Duodenal mucosa (tissue), 2 donors: ENCODE results near the gene CLDN24.
"Not testable (repeated sequence)": the region's sequence is repeated elsewhere in the genome, so short reads cannot be mapped to it uniquely, and the experiment has no call there.

ENCODE experiments used
- H3K27ac ChIP-seq: one replicate; pipeline ENCODE4 v1.7.0; 2013; ENCODE audit warnings: low read depth, low read length
- H3K27me3 ChIP-seq, 2 donors: one replicate each; pipeline ENCODE4 v1.7.0; 2013; ENCODE audit warnings: low read length in 2 of 2, control low read depth in 1 of 2; ENCODE audit not compliant: insufficient read depth in 2 of 2, control insufficient read depth in 1 of 2
- H3K36me3 ChIP-seq, 2 donors: one replicate each; pipeline ENCODE4 v1.7.0; 2013; ENCODE audit warnings: low read length in 2 of 2, control low read depth in 1 of 2; ENCODE audit not compliant: insufficient read depth in 2 of 2, control insufficient read depth in 1 of 2
- H3K4me1 ChIP-seq, 2 donors: one replicate each; pipeline ENCODE4 v1.7.0; 2013; ENCODE audit warnings: low read length in 2 of 2, control low read depth in 1 of 2; ENCODE audit not compliant: insufficient read depth in 2 of 2, control insufficient read depth in 1 of 2
- H3K4me3 ChIP-seq, 2 donors: one replicate each; pipeline ENCODE4 v1.7.0; 2013; ENCODE audit warnings: low read length in 2 of 2, low read depth in 1 of 2
- H3K9ac ChIP-seq, 2 donors: one replicate each; pipeline ENCODE4 v1.7.0; 2013; ENCODE audit warnings: low read length in 2 of 2, low read depth in 1 of 2
- H3K9me3 ChIP-seq, 2 donors: one replicate each; pipeline ENCODE4 v1.7.0; 2013; ENCODE audit warnings: low read length in 2 of 2, control low read depth in 1 of 2; ENCODE audit not compliant: control insufficient read depth in 1 of 2

CLDN24 gene

GRCh38 chr4:183324619-183325018, 2.4 kb upstream of the CLDN24 start:
- Histone ChIP-seq H3K4me1 (no peaks in the 10 kb centered on the region), H3K9ac (no peak overlapping the region), H3K27ac (no peak overlapping the region), H3K36me3 (no peaks in the 10 kb centered on the region), H3K27me3 (no peaks in the 10 kb centered on the region), H3K9me3 (peaks cover 0 to 6% of the 10 kb centered on the region in 2 donors), H3K4me3 (no peak overlapping the region)

GRCh38 chr4:183324056-183324455, 1.8 kb upstream of the CLDN24 start:
- H3K36me3 ChIP-seq, H3K27ac ChIP-seq, H3K27me3 ChIP-seq, H3K4me1 ChIP-seq, H3K4me3 ChIP-seq, H3K9ac ChIP-seq, H3K9me3 ChIP-seq: not testable (repeated sequence)

- H3K9ac ChIP-seq, result no peak overlapping the region
- H3K4me3 ChIP-seq, result no peak overlapping the region
- H3K4me1 ChIP-seq, result no peaks in the 10 kb centered on the region
- H3K27ac ChIP-seq, result no peak overlapping the region
- no peaks in the 10 kb centered on the region for H3K9me3 ChIP-seq
- no peaks in the 10 kb centered on the region for H3K27me3 ChIP-seq
- H3K36me3 ChIP-seq, result no peaks in the 10 kb centered on the region
These were observed 1.1 kb upstream of the CLDN24 start for GRCh38 chr4:183323295-183323694.

GRCh38 chr4:183321516-183321915, 710 bp downstream of the CLDN24 start:
- Histone ChIP-seq H3K4me1 (no peaks in the 10 kb centered on the region), H3K9ac (no peak overlapping the region), H3K27ac (no peak overlapping the region), H3K27me3 (no peaks in the 10 kb centered on the region), H3K36me3 (no peaks in the 10 kb centered on the region), H3K4me3 (no peak overlapping the region), H3K9me3 (no peaks in the 10 kb centered on the region)

GRCh38 chr4:183321079-183321478, 1.1 kb downstream of the CLDN24 start:
- H3K27ac ChIP-seq, result no peak overlapping the region

GRCh38 chr4:183320211-183321059, 1.8 kb downstream of the CLDN24 start, which contains the start of gene CLDN22:
Gene CLDN22, minus strand, starts transcription at chr4:183320276. Its CDS starts 58 bp downstream, at chr4:183320218.
- Histone ChIP-seq H3K27ac (no peak within 1 kb of the TSS), H3K9me3 (no peaks in the 10 kb centered on the region), H3K27me3 (no peaks in the 10 kb centered on the region), H3K36me3 (no peaks in the 10 kb centered on the region), H3K4me3 (no peak within 1 kb of the TSS), H3K9ac (no peak within 1 kb of the TSS), H3K4me1 (no peaks in the 10 kb centered on the region)

More at GRCh38 chr4:183321079-183321478, 1.1 kb downstream of the CLDN24 start:
- Histone ChIP-seq H3K9ac (no peak overlapping the region), H3K4me1 (no peaks in the 10 kb centered on the region), H3K9me3 (no peaks in the 10 kb centered on the region), H3K4me3 (no peak overlapping the region), H3K36me3 (no peaks in the 10 kb centered on the region), H3K27me3 (no peaks in the 10 kb centered on the region)

- Histone ChIP-seq H3K9ac (no peak overlapping the region), H3K9me3 (no peaks in the 10 kb centered on the region), H3K36me3 (no peaks in the 10 kb centered on the region), H3K4me3 (no peak overlapping the region), H3K4me1 (no peaks in the 10 kb centered on the region), H3K27me3 (no peaks in the 10 kb centered on the region), H3K27ac (no peak overlapping the region)
These were observed 3.6 kb downstream of the CLDN24 start for GRCh38 chr4:183318656-183319055.

- no peaks in the 10 kb centered on the region for H3K9me3 ChIP-seq
- H3K27ac ChIP-seq, result no peak overlapping the region
- H3K4me3 ChIP-seq, result no peak overlapping the region
- no peak overlapping the region for H3K9ac ChIP-seq
- H3K4me1 ChIP-seq, result no peaks in the 10 kb centered on the region
- no peaks in the 10 kb centered on the region for H3K27me3 ChIP-seq
- no peaks in the 10 kb centered on the region for H3K36me3 ChIP-seq
These were observed 7.4 kb downstream of the CLDN24 start for GRCh38 chr4:183314806-183315205.

- no peaks in the 10 kb centered on the region for H3K9me3 ChIP-seq
- H3K36me3 ChIP-seq, result no peaks in the 10 kb centered on the region
- no peak overlapping the region for H3K27ac ChIP-seq
- no peaks in the 10 kb centered on the region for H3K27me3 ChIP-seq
- no peak overlapping the region for H3K9ac ChIP-seq
- no peak overlapping the region for H3K4me3 ChIP-seq
- no peaks in the 10 kb centered on the region for H3K4me1 ChIP-seq
These were observed 7.9 kb downstream of the CLDN24 start for GRCh38 chr4:183314336-183314735.

GRCh38 chr4:183312841-183313240, 9.4 kb downstream of the CLDN24 start:
- H3K36me3 ChIP-seq, result no peaks in the 10 kb centered on the region
- no peak overlapping the region for H3K27ac ChIP-seq
- H3K9ac ChIP-seq, result no peak overlapping the region
- H3K4me1 ChIP-seq, result no peaks in the 10 kb centered on the region
- no peaks in the 10 kb centered on the region for H3K9me3 ChIP-seq
- H3K4me3 ChIP-seq, result no peak overlapping the region
- no peaks in the 10 kb centered on the region for H3K27me3 ChIP-seq
